Parathyroid adenoma (tissue), 2 donors: ENCODE results near the gene HDGFL3.

Experiments
- H2AFZ ChIP-seq: fragments of 300-600 bp; sonication (generic); one replicate; pipeline ENCODE4 v1.7.0; 2017; ENCODE audit warnings: antibody characterized with exemption, mild to moderate bottlenecking
- H3K27ac ChIP-seq: fragments of 300-600 bp; sonication (generic); one replicate; pipeline ENCODE4 v1.7.0; 2017
- H3K27me3 ChIP-seq: fragments of 300-600 bp; sonication (generic); one replicate; pipeline ENCODE4 v1.7.0; 2017; ENCODE audit warnings: low read length; ENCODE audit not compliant: control insufficient read depth, insufficient read depth
- H3K36me3 ChIP-seq: fragments of 300-600 bp; sonication (generic); one replicate; pipeline ENCODE4 v1.7.0; 2017; ENCODE audit warnings: low read length; ENCODE audit not compliant: control insufficient read depth, insufficient read depth
- H3K4me1 ChIP-seq: fragments of 300-600 bp; sonication (generic); one replicate; pipeline ENCODE4 v1.7.0; 2017; ENCODE audit warnings: control low read depth
- H3K4me2 ChIP-seq: fragments of 300-600 bp; sonication (generic); one replicate; pipeline ENCODE4 v1.7.0; 2017; ENCODE audit warnings: low read length
- H3K4me3 ChIP-seq: fragments of 300-600 bp; sonication (generic); one replicate; pipeline ENCODE4 v1.7.0; 2017; ENCODE audit warnings: low read depth, low read length
- H3K79me2 ChIP-seq: fragments of 300-600 bp; sonication (generic); one replicate; pipeline ENCODE4 v1.7.0; 2017; ENCODE audit warnings: control low read depth
- H3K9ac ChIP-seq: fragments of 300-600 bp; sonication (generic); one replicate; pipeline ENCODE4 v1.7.0; 2017; ENCODE audit warnings: mild to moderate bottlenecking
- H3K9me3 ChIP-seq: fragments of 300-600 bp; sonication (generic); one replicate; pipeline ENCODE4 v1.7.0; 2017; ENCODE audit warnings: low read length; ENCODE audit not compliant: control insufficient read depth
- TF ChIP-seq, protein P1 (sequence below): fragments of 300-600 bp; sonication (generic); IDR thresholded peaks from one replicate; pipeline ENCODE4 v1.7.0; 2017; ENCODE audit warnings: antibody characterized with exemption, mild to moderate bottlenecking
- donor health status: primary hyperparathyroidism.

The HDGFL3 gene

DNA sequence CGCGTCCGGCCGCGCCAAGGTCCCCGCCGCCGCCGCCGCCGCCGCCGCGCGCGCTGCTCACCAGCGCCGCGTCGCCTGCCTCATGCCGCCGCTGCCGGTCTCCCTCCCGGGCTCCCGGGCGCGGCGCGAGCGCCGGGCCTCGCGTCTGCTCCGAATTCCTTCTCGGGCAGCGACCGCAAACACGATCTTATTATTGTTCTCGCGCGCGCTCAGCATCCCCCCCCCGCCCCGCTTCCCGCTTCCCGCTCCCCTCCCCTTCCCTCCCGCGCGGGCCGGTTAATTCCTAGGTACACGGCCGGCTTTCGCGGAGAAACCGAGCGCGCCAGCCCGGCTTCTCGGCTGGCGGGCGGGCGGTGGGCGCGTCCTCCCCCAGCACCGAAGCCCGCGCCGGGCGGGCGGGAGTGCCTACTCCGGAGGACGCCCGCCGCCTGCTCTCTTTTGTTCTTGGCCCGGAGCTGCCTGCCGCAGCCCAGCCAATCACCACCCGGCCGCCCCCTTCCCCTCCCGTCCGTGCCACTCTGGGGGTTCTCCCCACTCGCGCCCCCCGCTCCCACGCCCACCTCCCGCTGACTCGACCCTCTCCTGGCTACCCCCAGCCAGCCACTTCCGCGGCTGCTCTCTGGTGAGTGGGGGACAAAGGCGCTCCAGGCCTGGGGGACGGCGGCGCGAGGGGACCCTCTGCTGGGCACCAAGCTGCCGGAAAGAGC is at the start of gene HDGFL3:
Gene HDGFL3 (minus strand): TSS at position 164 of the 707 bp plus-strand sequence. CDS start 409 bp downstream, outside the sequence.
- Histone ChIP-seq H3K79me2 (peaks cover 2% of the 10 kb centered on the region), H3K4me1 (no peaks in the 10 kb centered on the region), H3K9ac (peak within 1 kb of the TSS; percentile 67), H2AFZ (peak within 1 kb of the TSS; percentile 84), H3K4me3 (peak within 1 kb of the TSS; percentile 58), H3K27ac (peak within 1 kb of the TSS; percentile 92), H3K36me3 (no peaks in the 10 kb centered on the region), H3K27me3 (no peaks in the 10 kb centered on the region), H3K9me3 (no peaks in the 10 kb centered on the region), H3K4me2 (peak within 1 kb of the TSS; percentile 73)
- TF ChIP-seq, protein P1, sequence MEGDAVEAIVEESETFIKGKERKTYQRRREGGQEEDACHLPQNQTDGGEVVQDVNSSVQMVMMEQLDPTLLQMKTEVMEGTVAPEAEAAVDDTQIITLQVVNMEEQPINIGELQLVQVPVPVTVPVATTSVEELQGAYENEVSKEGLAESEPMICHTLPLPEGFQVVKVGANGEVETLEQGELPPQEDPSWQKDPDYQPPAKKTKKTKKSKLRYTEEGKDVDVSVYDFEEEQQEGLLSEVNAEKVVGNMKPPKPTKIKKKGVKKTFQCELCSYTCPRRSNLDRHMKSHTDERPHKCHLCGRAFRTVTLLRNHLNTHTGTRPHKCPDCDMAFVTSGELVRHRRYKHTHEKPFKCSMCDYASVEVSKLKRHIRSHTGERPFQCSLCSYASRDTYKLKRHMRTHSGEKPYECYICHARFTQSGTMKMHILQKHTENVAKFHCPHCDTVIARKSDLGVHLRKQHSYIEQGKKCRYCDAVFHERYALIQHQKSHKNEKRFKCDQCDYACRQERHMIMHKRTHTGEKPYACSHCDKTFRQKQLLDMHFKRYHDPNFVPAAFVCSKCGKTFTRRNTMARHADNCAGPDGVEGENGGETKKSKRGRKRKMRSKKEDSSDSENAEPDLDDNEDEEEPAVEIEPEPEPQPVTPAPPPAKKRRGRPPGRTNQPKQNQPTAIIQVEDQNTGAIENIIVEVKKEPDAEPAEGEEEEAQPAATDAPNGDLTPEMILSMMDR, result no peak

DNA sequence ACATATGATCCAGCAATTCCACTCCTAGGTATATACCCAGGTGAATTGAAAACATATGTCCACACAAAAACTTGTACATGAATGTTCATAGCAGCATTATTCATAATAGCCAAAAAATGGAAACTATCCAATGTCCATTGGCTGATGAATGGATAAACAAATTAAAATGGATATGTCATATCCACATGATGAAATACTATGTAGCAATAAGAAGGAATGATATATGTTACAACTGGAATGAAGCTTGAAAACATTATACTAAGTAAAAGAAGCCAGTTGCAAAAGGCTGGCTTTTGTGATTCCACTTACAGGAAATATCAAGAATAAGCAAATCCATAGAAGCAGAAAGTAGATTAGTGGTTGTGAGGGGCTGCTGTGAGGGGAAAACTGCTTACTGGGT is 43.2 kb upstream of the HDGFL3 start:
- H2AFZ ChIP-seq, result no peak overlapping the region
- no peaks in the 10 kb centered on the region for H3K27me3 ChIP-seq
- TF ChIP-seq, protein P1, result no peak

DNA sequence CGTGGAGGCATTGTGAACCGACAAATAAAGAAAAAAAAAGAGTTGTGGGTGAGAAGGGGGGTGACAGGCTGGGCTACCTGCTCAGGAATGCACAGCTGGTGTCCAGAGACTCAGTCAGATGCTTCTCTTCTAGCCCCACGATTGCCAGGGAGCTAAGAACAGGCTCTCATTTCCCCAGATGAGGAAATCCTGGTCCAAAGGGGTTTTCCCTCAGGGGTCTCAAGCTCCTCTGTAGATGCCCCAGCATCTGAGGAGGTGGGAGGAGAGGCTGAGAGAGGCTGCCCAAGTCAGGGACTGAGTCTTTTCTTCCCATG is 41.4 kb upstream of the HDGFL3 start:
- no peak overlapping the region for H3K9ac ChIP-seq
- no peaks in the 10 kb centered on the region for H3K4me1 ChIP-seq
- H3K27ac ChIP-seq, result no peak overlapping the region
- TF ChIP-seq, protein P1, result no peak
- H3K9me3 ChIP-seq, result no peaks in the 10 kb centered on the region
- H3K4me2 ChIP-seq, result no peak overlapping the region
- H3K36me3 ChIP-seq, result no peaks in the 10 kb centered on the region
- no peak overlapping the region for H2AFZ ChIP-seq
- no peaks in the 10 kb centered on the region for H3K79me2 ChIP-seq
- no peaks in the 10 kb centered on the region for H3K27me3 ChIP-seq
- H3K4me3 ChIP-seq, result no peak overlapping the region

More for the DNA sequence above, 43.2 kb upstream of the HDGFL3 start:
- Histone ChIP-seq H3K9me3 (no peaks in the 10 kb centered on the region), H3K9ac (no peak overlapping the region), H3K4me2 (no peak overlapping the region), H3K79me2 (no peaks in the 10 kb centered on the region), H3K4me1 (no peaks in the 10 kb centered on the region), H3K27ac (no peak overlapping the region), H3K4me3 (no peak overlapping the region), H3K36me3 (no peaks in the 10 kb centered on the region)

DNA sequence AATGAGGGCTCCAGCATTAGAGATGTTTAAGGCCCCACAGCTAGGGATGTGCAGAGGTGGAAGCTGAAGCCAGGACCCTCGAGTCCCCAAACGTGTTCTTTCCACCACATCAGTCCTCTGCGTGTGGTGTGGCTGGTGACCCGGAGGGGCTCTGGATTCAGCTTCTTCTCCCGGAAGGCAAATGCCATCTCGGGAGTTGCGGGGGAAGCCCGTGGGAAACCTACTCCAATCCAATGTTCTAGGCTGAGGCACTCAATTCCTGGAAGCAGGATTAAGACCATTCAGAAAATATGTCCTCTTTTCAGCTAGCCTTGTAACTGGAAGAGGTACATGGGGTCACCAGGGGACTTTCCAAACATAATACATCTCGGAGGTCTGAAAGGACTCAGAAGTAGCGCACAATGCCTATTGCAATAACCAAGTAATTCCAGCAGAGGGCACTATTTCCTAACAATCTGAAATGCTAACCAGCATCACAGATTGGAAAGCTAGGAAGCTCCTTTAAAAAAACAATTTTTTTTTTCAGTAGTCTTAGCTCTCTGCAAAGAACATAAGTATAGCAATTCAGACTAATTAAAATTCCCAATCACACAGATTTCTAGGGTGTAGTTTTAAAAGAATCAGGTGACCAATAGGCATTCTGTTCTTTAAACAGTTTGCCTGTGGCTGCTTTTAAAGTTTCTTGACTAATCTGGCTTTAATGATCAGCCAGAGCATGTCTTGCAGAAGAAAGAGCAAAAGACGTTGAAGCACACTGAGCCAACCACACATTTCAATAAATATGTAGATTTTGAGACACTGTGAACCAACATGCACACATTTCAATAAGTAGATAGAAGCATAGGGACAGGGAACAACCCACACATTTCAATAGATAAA is 40.8 kb upstream of the HDGFL3 start:
- no peaks in the 10 kb centered on the region for H3K79me2 ChIP-seq
- TF ChIP-seq, protein P1, result peak; percentile 84
- no peak overlapping the region for H2AFZ ChIP-seq
- no peaks in the 10 kb centered on the region for H3K27me3 ChIP-seq
- no peaks in the 10 kb centered on the region for H3K9me3 ChIP-seq
- H3K4me3 ChIP-seq, result no peak overlapping the region
- H3K4me2 ChIP-seq, result no peak overlapping the region
- H3K36me3 ChIP-seq, result no peaks in the 10 kb centered on the region
- no peak overlapping the region for H3K27ac ChIP-seq
- no peaks in the 10 kb centered on the region for H3K4me1 ChIP-seq
- H3K9ac ChIP-seq, result no peak overlapping the region
